HG03108 (cell line): ENCODE measurements around the gene ACY1.

Experiments used
- ATAC-seq: cut with Tn5 transposase; IDR thresholded peaks from one replicate; pipeline ENCODE4 v1.9.1; 2021; ENCODE audit warnings: moderate library complexity; ENCODE audit not compliant: unreplicated experiment

Gene ACY1

GRCh38 chr3:51962854-51963530 is 20.3 kb upstream of the ACY1 start:
- no peak for ATAC-seq

DNA sequence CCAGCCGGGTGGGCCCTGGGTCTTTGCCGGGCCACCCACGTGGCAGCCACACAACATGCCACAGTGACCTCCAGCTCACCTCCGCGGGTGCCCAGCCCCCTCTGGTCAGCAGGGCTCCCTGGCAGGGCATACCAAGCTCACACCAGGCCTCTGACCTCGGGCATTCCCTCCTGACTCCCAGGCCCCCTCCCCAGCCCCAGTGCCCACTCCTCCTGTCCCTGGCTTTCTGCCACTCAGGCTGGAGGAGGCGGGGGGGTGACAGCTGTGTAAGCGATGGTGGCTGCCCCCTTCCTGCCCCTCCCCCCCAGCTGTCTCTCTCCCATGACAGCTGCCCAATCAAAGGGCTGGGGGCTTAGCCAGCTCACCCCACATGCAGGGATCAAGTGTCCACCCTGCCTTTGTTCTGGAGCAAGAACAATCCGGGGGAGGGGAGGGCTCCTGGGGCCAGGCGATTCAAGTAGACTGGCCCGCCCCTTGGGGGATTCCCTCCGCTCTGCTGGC is 19.3 kb upstream of the ACY1 start:
- no peak for ATAC-seq

- no peak for ATAC-seq
Measured at GRCh38 chr3:51964521-51964920, 18.8 kb upstream of the ACY1 start.

DNA sequence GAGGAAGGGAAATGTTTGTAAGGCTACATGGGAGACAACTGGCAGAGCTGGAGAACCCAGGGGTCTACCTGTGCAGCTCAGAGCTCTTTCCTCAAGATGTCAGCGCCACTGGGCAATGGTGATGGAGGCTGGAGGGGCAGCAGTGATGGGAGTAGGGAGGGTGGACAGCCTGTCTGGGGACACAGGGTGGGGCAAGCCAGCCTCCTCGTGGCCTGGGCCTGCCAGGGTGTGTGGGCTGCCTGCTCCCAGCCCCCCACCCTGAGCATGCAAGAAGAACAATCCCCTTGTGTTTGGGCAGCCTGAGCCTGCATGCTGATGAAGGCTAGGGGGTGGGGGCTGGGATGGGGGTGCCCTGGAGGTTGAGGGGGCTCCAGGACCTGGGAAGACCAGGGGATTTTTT is 17.3 kb upstream of the ACY1 start:
- no peak for ATAC-seq

- ATAC-seq = no peak
Measured at GRCh38 chr3:51966486-51966885, 16.8 kb upstream of the ACY1 start.

GRCh38 chr3:51966922-51967383 is 16.4 kb upstream of the ACY1 start:
- ATAC-seq = no peak

GRCh38 chr3:51967384-51968169 is 15.8 kb upstream of the ACY1 start, which contains the start of gene PCBP4:
PCBP4 (minus strand) TSS chr3:51967454; CDS start chr3:51961240, 6,214 bp downstream.
- no peak for ATAC-seq

DNA sequence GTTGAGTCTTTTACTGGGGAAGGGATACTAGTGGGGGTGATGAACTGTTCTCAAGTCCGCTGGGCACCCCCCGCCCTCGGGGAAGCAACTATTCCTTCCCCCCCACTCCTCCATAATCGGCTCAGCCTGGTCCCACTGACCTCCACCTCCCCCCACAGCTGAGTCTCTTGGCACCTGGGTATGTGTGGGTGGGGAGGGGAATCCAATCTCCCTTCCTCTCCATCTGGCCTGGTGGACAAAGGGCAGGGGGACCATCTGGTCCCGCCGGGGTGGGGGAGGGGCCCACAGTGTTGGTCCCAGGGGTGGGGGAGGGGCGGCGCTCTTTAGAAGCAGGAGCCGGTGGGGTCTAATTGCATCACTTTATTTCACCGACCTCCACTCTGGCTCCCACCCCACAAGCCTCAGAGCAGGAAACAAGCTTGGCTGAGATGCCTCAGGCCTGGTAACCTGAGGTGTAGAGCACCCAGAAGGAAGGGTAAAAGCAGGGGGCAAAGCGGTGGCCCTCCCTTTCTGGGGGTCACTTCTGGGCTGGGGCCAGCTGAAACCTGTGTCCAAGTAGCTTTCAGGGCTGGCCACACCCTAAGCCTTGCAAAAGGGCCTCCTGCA is 15.1 kb upstream of the ACY1 start:
- ATAC-seq = no peak

GRCh38 chr3:51968883-51969678 is 14.3 kb upstream of the ACY1 start:
- ATAC-seq = no peak

DNA sequence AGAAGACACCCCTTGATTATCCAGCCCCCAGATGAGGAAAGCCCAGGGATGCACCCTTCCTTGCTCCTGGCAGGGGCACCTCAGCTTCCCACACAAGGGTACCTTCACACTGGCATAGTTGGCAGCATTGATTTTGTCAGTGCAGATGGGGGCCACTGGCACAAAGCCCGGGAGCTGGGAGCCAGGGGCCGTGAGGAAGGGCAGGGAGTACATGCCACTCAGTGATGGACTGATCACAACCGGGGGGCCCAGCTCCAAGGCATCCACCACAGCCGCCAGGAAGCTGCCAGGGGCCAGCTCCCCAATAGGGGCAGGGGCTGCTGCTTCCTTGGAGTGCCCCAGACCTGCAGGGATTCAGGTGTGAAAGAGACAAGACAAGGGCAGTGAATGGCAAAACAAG is 13.5 kb upstream of the ACY1 start:
- no peak for ATAC-seq

DNA sequence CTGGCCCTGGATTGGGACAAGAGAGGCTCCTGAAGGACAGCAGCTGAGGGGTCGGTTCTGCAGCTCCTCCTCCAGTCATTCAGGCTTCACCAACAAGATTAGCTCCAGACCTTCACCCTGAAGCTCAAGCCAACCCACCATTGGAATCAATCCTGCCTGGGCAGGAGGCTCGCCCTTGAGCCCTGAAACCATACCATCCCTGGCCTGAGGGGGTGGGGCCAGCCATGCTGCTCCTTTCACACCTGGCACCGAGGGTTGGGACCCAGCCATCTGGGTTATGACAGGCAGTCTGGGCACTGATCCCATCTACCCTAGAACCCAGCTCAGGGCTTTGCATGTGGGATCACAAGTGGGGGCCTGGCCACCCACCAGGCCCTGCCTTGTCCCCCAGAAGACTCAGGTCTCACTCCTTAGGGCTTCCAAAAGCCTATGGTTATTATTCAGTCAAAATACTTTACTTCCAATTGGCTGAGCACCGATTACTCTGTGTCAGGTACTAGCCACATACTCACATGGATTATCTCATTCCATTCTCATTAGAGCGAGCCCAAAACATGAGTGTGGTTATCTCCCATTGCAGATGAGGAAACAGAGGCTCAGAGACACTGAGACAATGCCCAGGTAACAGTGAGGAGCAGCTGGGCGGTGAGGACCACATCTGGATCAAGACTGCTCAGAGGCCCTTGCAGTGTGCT is 12.6 kb upstream of the ACY1 start:
- no peak for ATAC-seq

DNA sequence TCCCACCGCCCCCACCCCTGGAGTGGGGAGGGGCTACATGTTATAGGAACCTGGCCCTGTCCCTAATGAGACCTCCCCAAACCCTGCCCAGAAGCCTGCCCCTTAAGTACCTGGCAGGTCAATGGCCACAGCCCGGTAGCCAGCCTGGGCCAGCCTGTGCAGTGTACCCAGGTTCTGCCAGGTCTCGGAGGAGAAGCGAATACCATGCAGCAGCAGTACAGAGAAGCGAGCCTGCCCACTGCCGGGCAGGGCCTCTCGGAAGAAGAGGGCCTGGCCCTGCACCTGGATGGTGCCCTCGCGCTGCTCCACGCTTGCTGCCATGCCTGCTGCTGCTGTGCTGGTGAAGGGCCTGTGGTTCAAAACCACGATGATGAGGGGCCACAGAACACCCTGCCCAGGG is 12.0 kb upstream of the ACY1 start:
- ATAC-seq = no peak

- ATAC-seq = peak; percentile 5
Measured at GRCh38 chr3:51974277-51974962, 8.9 kb upstream of the ACY1 start.

DNA sequence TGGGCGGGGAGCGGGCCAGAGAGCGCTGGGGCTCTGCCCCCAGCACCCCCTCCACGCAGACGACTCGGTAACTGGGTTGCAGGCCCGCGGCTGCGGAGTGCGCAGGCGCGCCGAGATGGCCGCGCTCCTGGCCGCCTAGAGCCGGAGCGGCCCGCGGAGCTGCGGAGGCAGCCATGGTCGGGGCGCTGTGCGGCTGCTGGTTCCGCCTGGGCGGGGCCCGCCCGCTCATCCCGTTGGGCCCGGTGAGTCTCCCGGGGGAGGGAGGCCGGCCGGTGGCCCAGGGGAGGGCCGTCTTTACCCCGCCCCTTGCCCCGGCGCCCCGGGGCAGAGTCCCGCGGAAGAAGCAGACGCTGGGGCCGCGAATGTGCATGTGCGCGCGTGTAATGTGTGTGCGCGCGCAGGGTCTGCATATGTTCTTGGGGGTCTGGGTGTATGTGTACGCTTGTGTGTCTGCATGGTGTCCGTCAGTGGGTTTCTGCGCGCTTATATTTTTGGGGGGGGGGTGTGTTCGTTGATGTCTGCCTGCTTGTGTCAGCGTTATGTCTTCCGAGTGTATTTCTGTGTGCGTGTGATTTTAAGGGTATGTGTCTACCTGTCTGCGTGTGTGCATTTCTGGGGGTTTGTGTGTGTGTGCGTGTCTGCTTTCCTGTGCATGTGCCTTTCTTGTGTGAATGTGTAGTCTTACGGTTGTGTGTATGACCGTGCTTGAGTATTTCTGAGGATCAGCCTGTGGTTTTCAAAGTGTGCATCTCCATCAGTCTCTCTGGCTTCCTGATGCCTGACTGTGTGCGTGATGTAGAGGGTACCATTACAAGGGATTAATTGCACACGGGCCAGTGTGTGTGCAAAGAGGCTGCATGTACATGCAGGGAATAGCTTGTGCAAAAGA is 8.1 kb upstream of the ACY1 start, which contains the start of gene ABHD14A:
Gene ABHD14A, plus strand, starts transcription at position 102 of the 889 bp plus-strand sequence. Its CDS starts 72 bp downstream, at position 174.
- peak; percentile 50 for ATAC-seq

DNA sequence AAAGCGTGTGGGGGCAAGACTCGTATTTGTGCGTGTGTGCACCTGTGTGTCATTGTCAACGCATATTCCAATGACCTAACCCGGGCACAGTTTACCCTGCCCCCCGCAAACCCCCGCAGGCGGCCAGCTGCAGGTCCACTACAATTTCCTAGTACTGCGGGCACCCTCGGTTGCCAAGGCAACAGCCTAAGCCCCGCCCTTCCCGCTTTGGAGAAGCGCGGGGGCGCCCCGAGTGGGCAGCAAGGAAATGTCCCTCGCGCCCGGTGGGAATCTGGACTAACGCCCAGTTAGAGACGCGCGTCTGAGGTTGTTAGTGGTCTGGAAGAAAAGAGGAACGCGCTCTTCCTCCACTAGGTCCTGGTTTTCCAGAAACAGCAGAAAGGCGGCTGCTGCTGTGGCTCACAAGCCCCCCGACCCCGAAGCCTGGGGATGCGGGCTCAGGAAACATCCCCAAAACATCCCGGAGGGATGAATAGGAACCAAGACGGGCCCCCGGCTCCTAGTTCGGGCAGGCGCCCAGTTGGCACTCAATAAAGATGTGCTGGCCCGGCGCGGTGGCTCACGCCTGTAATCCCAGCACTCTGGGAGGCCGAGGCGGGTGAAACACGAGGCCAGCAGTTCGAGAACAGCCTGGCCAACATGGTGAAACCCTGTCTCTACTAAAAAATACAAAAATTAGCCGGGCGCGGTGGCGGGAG is 7.3 kb upstream of the ACY1 start:
- no peak for ATAC-seq

GRCh38 chr3:51977446-51978142 is 5.7 kb upstream of the ACY1 start:
- no peak for ATAC-seq

GRCh38 chr3:51978143-51978502 is 5.2 kb upstream of the ACY1 start:
- no peak for ATAC-seq
